GM12878 (cell line): ENCODE data around the gene NPRL2. TPM values are rescaled to one million over a fixed set of nuclear protein-coding genes. Genes with fewer than 3 reads are reported as not detected.
A peak's percentile ranks its signal among the peaks of the same experiment; 100 is the strongest.

Experiments
- BACH1 ChIP-seq: fragments of 450-650 bp; IDR thresholded peaks from 2 replicates; pipeline ENCODE4 v1.6.1; 2017; ENCODE audit warnings: mild to moderate bottlenecking, borderline replicate concordance
- CBX3 ChIP-seq: fragments of 200-600 bp; sonication (generic); IDR thresholded peaks from 2 replicates; pipeline ENCODE4 v1.6.1; 2016; ENCODE audit warnings: low read depth, borderline replicate concordance
- CHD1 ChIP-seq: IDR thresholded peaks from 2 replicates; pipeline ENCODE4 v1.6.1; 2012; ENCODE audit warnings: low read depth, low read length, improper control_type of control experiment
- CHD4 ChIP-seq: fragments of 200-600 bp; sonication (generic); IDR thresholded peaks from 2 replicates; pipeline ENCODE4 v1.6.1; 2016; ENCODE audit warnings: mild to moderate bottlenecking
- CREB1 ChIP-seq: IDR thresholded peaks from 2 replicates; pipeline ENCODE4 v1.6.1; 2012; ENCODE audit warnings: low read depth, mild to moderate bottlenecking, inconsistent platforms
- EGR1 ChIP-seq, 2 experiments: IDR thresholded peaks; 1 replicate in 1 of 2; 2 replicates in 1 of 2; pipeline ENCODE4 v1.6.1; 2011 to 2012; ENCODE audit warnings: low read depth in 2 of 2, low read length in 2 of 2, borderline replicate concordance in 1 of 2, mild to moderate bottlenecking in 1 of 2, moderate library complexity in 1 of 2
- ESRRA ChIP-seq: IDR thresholded peaks from 2 replicates; pipeline ENCODE4 v1.6.1; 2012; ENCODE audit warnings: mild to moderate bottlenecking, low read length, improper control_type of control experiment
- FOXK2 ChIP-seq: fragments of 450-650 bp; IDR thresholded peaks from 2 replicates; pipeline ENCODE4 v1.6.1; 2017; ENCODE audit warnings: mild to moderate bottlenecking, moderate library complexity
- HSF1 ChIP-seq: fragments of 150-350 bp; IDR thresholded peaks from 2 replicates; pipeline ENCODE4 v1.6.1; 2014; ENCODE audit warnings: mild to moderate bottlenecking, low read depth, low read length
- IKZF2 ChIP-seq, 2 experiments: fragments of 450-650 bp; IDR thresholded peaks; 2 replicates each; pipeline ENCODE4 v1.6.1; 2017; ENCODE audit warnings: mild to moderate bottlenecking in 2 of 2, moderate library complexity in 2 of 2
- KLF5 ChIP-seq: fragments of 450-650 bp; IDR thresholded peaks from 2 replicates; pipeline ENCODE4 v1.6.1; 2014; ENCODE audit warnings: mild to moderate bottlenecking; ENCODE audit not compliant: partially characterized antibody
- MAX ChIP-seq: IDR thresholded peaks from 2 replicates; pipeline ENCODE4 v1.6.1; 2012; ENCODE audit warnings: low read depth, low read length, improper control_type of control experiment
- NKRF ChIP-seq: fragments of 450-650 bp; conservative IDR thresholded peaks from 2 replicates; pipeline ENCODE4 v1.6.1; 2017; ENCODE audit warnings: mild to moderate bottlenecking, moderate library complexity
- POLR2AphosphoS5 ChIP-seq: IDR thresholded peaks from 2 replicates; pipeline ENCODE4 v1.6.1; 2011; ENCODE audit warnings: mild to moderate bottlenecking, low read length, inconsistent platforms
- SIN3A ChIP-seq: IDR thresholded peaks from 2 replicates; pipeline ENCODE4 v1.6.1; 2012; ENCODE audit warnings: low read depth, low read length, improper control_type of control experiment
- SMARCA5 ChIP-seq: fragments of 450-650 bp; IDR thresholded peaks from 2 replicates; pipeline ENCODE4 v1.6.1; 2017; ENCODE audit warnings: mild to moderate bottlenecking
- SPI1 ChIP-seq: IDR thresholded peaks from 2 replicates; pipeline ENCODE4 v1.6.1; 2011; ENCODE audit warnings: low read depth, mild to moderate bottlenecking, low read length, moderate library complexity, borderline replicate concordance; ENCODE audit not compliant: insufficient read depth
- USF2 ChIP-seq: IDR thresholded peaks from 2 replicates; pipeline ENCODE4 v1.6.1; 2011; ENCODE audit warnings: low read depth, low read length, improper control_type of control experiment, borderline replicate concordance
- YBX1 ChIP-seq: fragments of 450-650 bp; IDR thresholded peaks from 2 replicates; pipeline ENCODE4 v1.6.1; 2016; ENCODE audit warnings: antibody characterized with exemption
- YY1 ChIP-seq: IDR thresholded peaks from 2 replicates; pipeline ENCODE4 v1.6.1; 2011; ENCODE audit warnings: low read depth, mild to moderate bottlenecking, low read length
- ZBTB33 ChIP-seq: fragments of 450-650 bp; IDR thresholded peaks from 2 replicates; pipeline ENCODE4 v1.6.1; 2017; ENCODE audit warnings: mild to moderate bottlenecking
- ZNF207 ChIP-seq: fragments of 450-650 bp; IDR thresholded peaks from 2 replicates; pipeline ENCODE4 v1.6.1; 2014; ENCODE audit warnings: antibody characterized with exemption, mild to moderate bottlenecking, borderline replicate concordance
- ZSCAN29 ChIP-seq: fragments of 450-650 bp; IDR thresholded peaks from 2 replicates; pipeline ENCODE4 v1.6.1; 2017; ENCODE audit warnings: mild to moderate bottlenecking, moderate library complexity
- ZZZ3 ChIP-seq: IDR thresholded peaks from 2 replicates; pipeline ENCODE4 v1.6.1; 2011; ENCODE audit warnings: low read depth; ENCODE audit not compliant: control insufficient read depth, insufficient read length
- polyA plus RNA-seq, 11 experiments: library from polyadenylated mRNA; depleted of rRNA in 4 of 11; unstranded in 6 of 11; stranded (reverse) in 5 of 11; fragments of >200 nt; fragmentation: Nextera tagmentation in 4 of 11; fragmentation: Illumina TruSeq in 1 of 11; extraction: Ambion mirVana in 4 of 11; extraction: Trizol in 1 of 11; gene quantifications; 1 replicate in 1 of 11; 2 replicates in 10 of 11; pipeline versions ENCODE4 v1.2.1 to v1.2.3, GENCODE V29; 2011 to 2016; ENCODE audit warnings: inconsistent platforms in 2 of 11, missing spikeins in 2 of 11, low read depth in 1 of 11
- total RNA-seq, 4 experiments: library from RNA; depleted of rRNA in 3 of 4; stranded (reverse); fragments of >200 nt in 3 of 4; fragmentation: Illumina TruSeq in 1 of 4; extraction: Trizol in 1 of 4; gene quantifications; 2 replicates each; pipeline versions ENCODE4 v1.2.1 to v1.2.3, GENCODE V29; 2013 to 2021

Gene NPRL2
- total and polyA plus RNA-seq, 10 of the 15 experiments (the other 5 are each of a cell fraction or from before 2014, with no cell fraction given) = 17.8 to 54.2 (median 32.9) TPM

GRCh38 chr3:50321336-50322114 lies 29.1 kb downstream of the NPRL2 start (continued):
- TF ChIP-seq ZBTB33 (peak; percentile 71), FOXK2 (peak; percentile 99), ZZZ3 (no peak), HSF1 (no peak), IKZF2 (IDR thresholded peaks at IDR 0.05) (no peak), ESRRA (no peak), SPI1 (no peak), CHD4 (no peak), POLR2AphosphoS5 (0 out of 2 replicates have a peak, but pooled peaks have one; percentile 38), ZNF207 (peak; percentile 99), YY1 (peak; percentile 38; the same call in 1 of the 2 replicates), EGR1 (IDR thresholded peaks at IDR 0.05; ENCODE audit: borderline replicate concordance in 1 of 2, low read depth in 2 of 2, low read length in 2 of 2) (peak in 1 of 2 experiments; percentile 93; a peak in 2 of 3 replicates), CBX3 (no peak), USF2 (no peak), BACH1 (peak; percentile 61; the same call in 1 of the 2 replicates), CHD1 (peak; percentile 99), SIN3A (no peak; the same call in 1 of the 2 replicates), CREB1 (no peak), NKRF (peak; percentile 92; the same call in 1 of the 2 replicates), KLF5 (peak; percentile 100), YBX1 (no peak), SMARCA5 (peak; percentile 71; the same call in 1 of the 2 replicates), MAX (0 out of 2 replicates have a peak, but pooled peaks have one; percentile 3), ZSCAN29 (no peak)
- TF ChIP-seq, all 136 proteins: peak for 47
